HepG2 (cell line): Measurements from ENCODE around the gene MKRN3. TPM values are rescaled to one million over a fixed set of nuclear protein-coding genes. Genes with fewer than 3 reads are reported as not detected.

Source experiments
- ATAC-seq: fragments of 200-7000 bp; cut with Tn5 transposase; 3 replicates; pipeline ENCODE4 v1.9.1; 2020; ENCODE audit warnings: mild to moderate bottlenecking, moderate library complexity
- BruUV-seq: library from RNA; stranded (reverse); fragments of 400-500 nt; replicated peaks from 2 replicates; lab custom pipeline; 2021; lab: Mats Ljungman, UMichigan
- CTCF ChIA-PET: fragments of 300-600 bp; formaldehyde crosslinking; extraction: SDS; loops from one replicate; lab custom pipeline; 2021; ENCODE audit warnings: low total read pairs, inconsistent platforms, low intra/inter-chr PET ratio; lab: Yijun Ruan, JAX
- POLR2A ChIA-PET: fragments of 350-600 bp; sonication (Branson Sonifier 250); formaldehyde crosslinking; loops from one replicate; lab custom pipeline; 2020; ENCODE audit warnings: antibody characterized with exemption, inconsistent platforms; lab: Yijun Ruan, JAX
- DNase-seq: peaks from one replicate; pipeline ENCODE4 v3.0.0-alpha.2; 2015; ENCODE audit warnings: low spot score
- FAIRE-seq: peaks from 3 replicates; lab custom pipeline; 2011; peaks lifted over from hg19 to GRCh38; lab: Jason Lieb, UNC
- H2AFZ ChIP-seq: one replicate; pipeline ENCODE4 v1.6.1; 2011; ENCODE audit warnings: low read length, inconsistent platforms
- H3K27ac ChIP-seq: fragments of 300-600 bp; 3 replicates; pipeline ENCODE4 v1.8.0; 2011; ENCODE audit warnings: mixed run types, mild to moderate bottlenecking, mixed read lengths, low read length, inconsistent platforms; ENCODE audit not compliant: insufficient read depth; ENCODE audit errors: extremely low read length
- H3K27me3 ChIP-seq, 2 experiments: fragments of 200-600 bp in 1 of 2; 2 replicates in 1 of 2; 3 replicates in 1 of 2; pipeline versions ENCODE4 v1.6.0 to v1.8.0; 2011; ENCODE audit warnings: low read length in 2 of 2, mild to moderate bottlenecking in 2 of 2, moderate library complexity in 2 of 2, inconsistent platforms in 1 of 2; ENCODE audit not compliant: insufficient read depth in 2 of 2, control insufficient read depth in 1 of 2
- H3K36me3 ChIP-seq, 2 experiments: fragments of 200-600 bp in 1 of 2; replicated peaks in 1 of 2; 2 replicates in 1 of 2; 3 replicates in 1 of 2; pipeline versions ENCODE4 v1.5.1 to v1.8.0; 2011; ENCODE audit warnings: low read length in 2 of 2, inconsistent platforms in 1 of 2; ENCODE audit not compliant: insufficient read depth in 2 of 2, control insufficient read depth in 1 of 2
- H3K4me1 ChIP-seq: 2 replicates; pipeline ENCODE4 v1.5.1; 2012; ENCODE audit warnings: low read length, inconsistent platforms; ENCODE audit not compliant: insufficient read depth
- H3K4me2 ChIP-seq: 2 replicates; pipeline ENCODE4 v1.6.0; 2011; ENCODE audit warnings: low read depth, low read length, inconsistent platforms
- H3K4me3 ChIP-seq, 3 experiments: fragments of 200-600 bp in 1 of 3; sonication (generic), shearing (Covaris generic) in 1 of 3; replicated peaks in 1 of 3; 2 replicates each; pipeline ENCODE4 v1.5.1; 2011 to 2016; ENCODE audit warnings: low read length in 3 of 3, inconsistent platforms in 2 of 3, low read depth in 2 of 3, mild to moderate bottlenecking in 2 of 3, control low read depth in 1 of 3, mixed read lengths in 1 of 3; ENCODE audit not compliant: insufficient read depth in 1 of 3
- H3K79me2 ChIP-seq: one replicate; pipeline ENCODE4 v1.6.1; 2011; ENCODE audit warnings: low read length, inconsistent platforms; ENCODE audit not compliant: insufficient read depth
- H3K9ac ChIP-seq: 2 replicates; pipeline ENCODE4 v1.6.0; 2011; ENCODE audit warnings: mild to moderate bottlenecking, low read depth, low read length, inconsistent platforms; ENCODE audit not compliant: insufficient read depth
- H3K9me3 ChIP-seq: 2 replicates; pipeline ENCODE4 v1.5.1; 2012; ENCODE audit warnings: mild to moderate bottlenecking, low read length
- H4K20me1 ChIP-seq: 2 replicates; pipeline ENCODE4 v1.6.0; 2011; ENCODE audit warnings: inconsistent platforms, mild to moderate bottlenecking, low read length, moderate library complexity; ENCODE audit not compliant: insufficient read depth
- HDAC6 ChIP-seq: fragments of 200-600 bp; sonication (generic); IDR thresholded peaks from 2 replicates; pipeline ENCODE4 v1.7.0; 2017; ENCODE audit warnings: mild to moderate bottlenecking, antibody characterized with exemption, low read length, low read depth
- ZNF331 ChIP-seq: sonication (generic); formaldehyde crosslinking; IDR thresholded peaks from 2 replicates; pipeline ENCODE4 v1.4.0; 2020; ENCODE audit warnings: missing genetic modification reagents
- ZSCAN30 ChIP-seq: sonication (generic); formaldehyde crosslinking; IDR thresholded peaks from 2 replicates; pipeline ENCODE4 v1.5.0; 2020; ENCODE audit warnings: mild to moderate bottlenecking, missing genetic modification reagents
- WGBS: methylation state at CpG from one replicate; pipeline ENCODE4 v1.1.6; 2017; ENCODE audit warnings: low lambda C conversion rate; 5-methylcytosine and 5-hydroxymethylcytosine counted together
- in situ Hi-C: cut with HindIII; loops from 2 replicates; pipeline ENCODE4 v1.10.0; 2017; ENCODE audit warnings: low pct_unique_long_range_greater_than_20kb; ENCODE audit not compliant: extremely low pct_ligation_motif_present
- intact Hi-C: fragments of 100-400 bp; cut with micrococcal nuclease; formaldehyde crosslinking; loops from one replicate; pipeline ENCODE4 v1.10.0; 2022; ENCODE audit not compliant: unreplicated experiment
- polyA plus RNA-seq, 8 experiments: library from polyadenylated mRNA; depleted of rRNA in 3 of 8; stranded (reverse) in 7 of 8; unstranded in 1 of 8; fragments of >200 nt; fragmentation: Illumina TruSeq in 4 of 8; extraction: Trizol in 4 of 8; gene quantifications; 2 replicates each; pipeline versions ENCODE4 v1.2.1 to v1.2.3, GENCODE V29; 2011 to 2016; ENCODE audit warnings: low read depth in 4 of 8, missing spikeins in 1 of 8, mixed read lengths in 1 of 8; ENCODE audit not compliant: insufficient read depth in 1 of 8
- total RNA-seq, 5 experiments: library from RNA; depleted of rRNA; stranded (reverse); fragments of >200 nt; fragmentation: Illumina TruSeq; extraction: Trizol; gene quantifications; 2 replicates each; pipeline ENCODE4 v1.2.3, GENCODE V29; 2016; ENCODE audit warnings: low read depth in 1 of 5
- TF ChIP-seq, protein P1 (sequence below): sonication (generic); formaldehyde crosslinking; IDR thresholded peaks from 2 replicates; pipeline ENCODE4 v1.8.1; 2022; ENCODE audit warnings: low read depth, mild to moderate bottlenecking, missing genetic modification reagents

Gene MKRN3
- total and polyA plus RNA-seq, 2 of the 13 experiments (the other 11 are each of a cell fraction or from before 2014, with no cell fraction given) = 2.4 to 5.2 TPM

DNA sequence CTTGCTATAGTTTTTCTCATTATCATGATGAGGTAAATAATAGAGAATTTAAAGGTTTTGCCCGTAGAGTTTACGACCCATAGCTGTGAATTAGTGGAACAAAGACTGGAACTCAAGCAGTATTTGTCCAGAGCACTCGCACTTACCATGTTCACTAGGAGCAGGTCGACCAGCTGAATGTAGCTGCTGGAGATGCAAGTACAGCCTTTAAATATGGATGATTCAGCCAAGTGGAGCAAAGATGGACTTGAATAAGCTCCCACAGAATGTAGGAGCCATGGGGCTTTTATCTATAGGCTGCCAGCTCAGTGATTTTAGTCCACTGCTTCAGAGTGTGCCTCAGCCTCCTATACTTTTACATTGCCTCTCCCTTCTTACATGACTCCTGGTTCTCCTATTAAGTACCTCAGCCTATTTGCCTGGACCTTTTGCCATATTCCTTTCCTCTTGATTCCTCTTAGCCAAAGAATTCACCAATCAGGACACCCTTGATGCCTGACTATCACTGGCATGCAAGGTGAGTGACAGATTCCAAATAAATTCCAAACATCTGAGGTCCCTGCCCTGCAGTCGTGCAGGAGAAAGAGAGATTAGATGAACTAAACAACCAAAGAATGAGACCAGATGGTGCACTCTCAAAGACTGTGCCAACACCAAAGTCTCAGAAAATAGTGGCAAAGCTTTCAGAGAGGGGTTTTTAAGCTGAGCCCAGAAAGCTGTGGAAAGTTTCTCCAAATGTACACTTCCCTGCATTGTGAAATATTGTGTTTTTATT is 3.9 kb downstream of the MKRN3 start:
- Histone ChIP-seq H3K27ac (no peak overlapping the region), H3K9me3 (peaks cover 10% of the 10 kb centered on the region; the same call in 1 of the 2 replicates), H4K20me1 (0 out of 2 replicates have a peak, but pooled peaks cover 5% of the 10 kb centered on the region), H3K4me3 (no peak overlapping the region), H3K9ac (no peak overlapping the region), H2AFZ (no peak overlapping the region), H3K4me2 (no peak overlapping the region), H3K36me3 (no peaks in the 10 kb centered on the region), H3K4me1 (peaks cover 21% of the 10 kb centered on the region), H3K79me2 (peaks cover 14% of the 10 kb centered on the region), H3K27me3 (no peaks in the 10 kb centered on the region)
- DNase-seq (no peak), FAIRE-seq (no peak), ATAC-seq (no peak)
- in situ Hi-C loops (loop anchor here (10.0 kb wide), 1 partner anchor 65 kb away; no protein-coding TSS in a partner anchor), intact Hi-C loops (no loop called here)
- BruUV-seq = no TSS peak
- ChIA-PET CTCF (no interaction called here), POLR2A (no interaction called here)
- WGBS = 24% methylated on average over 5 of the region's 5 CpGs
- no peak for TF ChIP-seq ZSCAN30 (CRISPR knock-in tag)
- no peak for TF ChIP-seq ZNF331 (CRISPR knock-in tag)
- no peak for TF ChIP-seq HDAC6
- TF ChIP-seq, protein P1, sequence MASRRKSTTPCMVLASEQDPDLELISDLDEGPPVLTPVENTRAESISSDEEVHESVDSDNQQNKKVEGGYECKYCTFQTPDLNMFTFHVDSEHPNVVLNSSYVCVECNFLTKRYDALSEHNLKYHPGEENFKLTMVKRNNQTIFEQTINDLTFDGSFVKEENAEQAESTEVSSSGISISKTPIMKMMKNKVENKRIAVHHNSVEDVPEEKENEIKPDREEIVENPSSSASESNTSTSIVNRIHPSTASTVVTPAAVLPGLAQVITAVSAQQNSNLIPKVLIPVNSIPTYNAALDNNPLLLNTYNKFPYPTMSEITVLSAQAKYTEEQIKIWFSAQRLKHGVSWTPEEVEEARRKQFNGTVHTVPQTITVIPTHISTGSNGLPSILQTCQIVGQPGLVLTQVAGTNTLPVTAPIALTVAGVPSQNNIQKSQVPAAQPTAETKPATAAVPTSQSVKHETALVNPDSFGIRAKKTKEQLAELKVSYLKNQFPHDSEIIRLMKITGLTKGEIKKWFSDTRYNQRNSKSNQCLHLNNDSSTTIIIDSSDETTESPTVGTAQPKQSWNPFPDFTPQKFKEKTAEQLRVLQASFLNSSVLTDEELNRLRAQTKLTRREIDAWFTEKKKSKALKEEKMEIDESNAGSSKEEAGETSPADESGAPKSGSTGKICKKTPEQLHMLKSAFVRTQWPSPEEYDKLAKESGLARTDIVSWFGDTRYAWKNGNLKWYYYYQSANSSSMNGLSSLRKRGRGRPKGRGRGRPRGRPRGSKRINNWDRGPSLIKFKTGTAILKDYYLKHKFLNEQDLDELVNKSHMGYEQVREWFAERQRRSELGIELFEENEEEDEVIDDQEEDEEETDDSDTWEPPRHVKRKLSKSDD (CRISPR knock-in tag) = no peak
